A673 (cell line): ENCODE data around the gene SNED1. TPM values are rescaled to one million over a fixed set of nuclear protein-coding genes. Genes with fewer than 3 reads are reported as not detected.

Experiments
- BruUV-seq: library from RNA; stranded (reverse); fragments of 400-500 nt; replicated peaks from 2 replicates; lab custom pipeline; 2021; lab: Mats Ljungman, UMichigan
- CTCF ChIA-PET: fragments of 300-600 bp; sonication (Branson Sonifier 250); formaldehyde crosslinking; loops from one replicate; lab custom pipeline; 2022; ENCODE audit warnings: antibody characterized with exemption; lab: Charles Lee
- POLR2A ChIA-PET: fragments of 300-600 bp; sonication (Branson Sonifier 250); formaldehyde crosslinking; loops from one replicate; lab custom pipeline; 2022; ENCODE audit warnings: antibody characterized with exemption; ENCODE audit not compliant: low non-redundant PET; lab: Charles Lee
- DNase-seq: peaks from one replicate; pipeline ENCODE4 v3.0.0-alpha.2; 2015; ENCODE audit warnings: low spot score
- H3K27ac ChIP-seq: fragments of 200-600 bp; sonication (generic); 2 replicates; pipeline ENCODE4 v1.5.1; 2016; ENCODE audit warnings: mixed run types, low read depth, mild to moderate bottlenecking, mixed read lengths, antibody characterized with exemption, low read length; ENCODE audit not compliant: poor library complexity, severe bottlenecking
- H3K27me3 ChIP-seq: fragments of 200-600 bp; sonication (generic); replicated peaks from 2 replicates; pipeline ENCODE4 v1.6.1; 2017; ENCODE audit warnings: mixed run types, low read depth, mild to moderate bottlenecking, mixed read lengths, antibody characterized with exemption, low read length; ENCODE audit not compliant: insufficient read depth, poor library complexity
- H3K36me3 ChIP-seq: fragments of 200-600 bp; sonication (generic); 2 replicates; pipeline ENCODE4 v1.6.1; 2016; ENCODE audit warnings: mixed run types, mild to moderate bottlenecking, mixed read lengths, antibody characterized with exemption, low read length; ENCODE audit not compliant: insufficient read depth, poor library complexity, severe bottlenecking
- H3K4me1 ChIP-seq: fragments of 200-600 bp; sonication (generic); 2 replicates; pipeline ENCODE4 v1.6.1; 2017; ENCODE audit warnings: mixed run types, mild to moderate bottlenecking, mixed read lengths, antibody characterized with exemption, low read length; ENCODE audit not compliant: insufficient read depth, poor library complexity, severe bottlenecking
- H3K4me3 ChIP-seq: fragments of 200-600 bp; sonication (generic); 2 replicates; pipeline ENCODE4 v1.5.1; 2016; ENCODE audit warnings: low read depth, mixed run types, mild to moderate bottlenecking, mixed read lengths, low read length; ENCODE audit not compliant: poor library complexity, severe bottlenecking
- H3K9me3 ChIP-seq: fragments of 200-600 bp; sonication (generic); 2 replicates; pipeline ENCODE4 v1.6.1; 2016; ENCODE audit warnings: mixed run types, low read depth, mild to moderate bottlenecking, mixed read lengths, antibody characterized with exemption, low read length; ENCODE audit not compliant: poor library complexity, severe bottlenecking
- CTCF ChIP-seq: fragments of 300-800, 200-600 bp; sonication (generic); conservative IDR thresholded peaks from 2 replicates; pipeline ENCODE4 v1.5.1; 2017; ENCODE audit warnings: low read depth, mild to moderate bottlenecking, antibody characterized with exemption, low read length, moderate library complexity, mixed read lengths
- EZH2 ChIP-seq: fragments of 200-600 bp; sonication (generic); IDR thresholded peaks from 2 replicates; pipeline ENCODE4 v1.6.1; 2017; ENCODE audit warnings: borderline replicate concordance, low read depth, mild to moderate bottlenecking, mixed read lengths, antibody characterized with exemption, low read length; ENCODE audit not compliant: poor library complexity, severe bottlenecking
- intact Hi-C: fragments of 100-400 bp; cut with micrococcal nuclease; formaldehyde crosslinking; loops from one replicate; pipeline ENCODE4 v1.10.0; 2022; ENCODE audit not compliant: unreplicated experiment
- total RNA-seq: library from RNA; stranded (reverse); gene quantifications from 2 replicates; pipeline ENCODE4 v1.2.3, GENCODE V29; 2021

SNED1 gene
- total RNA-seq, 1 experiment from 2014 or later: 3.0 TPM

DNA sequence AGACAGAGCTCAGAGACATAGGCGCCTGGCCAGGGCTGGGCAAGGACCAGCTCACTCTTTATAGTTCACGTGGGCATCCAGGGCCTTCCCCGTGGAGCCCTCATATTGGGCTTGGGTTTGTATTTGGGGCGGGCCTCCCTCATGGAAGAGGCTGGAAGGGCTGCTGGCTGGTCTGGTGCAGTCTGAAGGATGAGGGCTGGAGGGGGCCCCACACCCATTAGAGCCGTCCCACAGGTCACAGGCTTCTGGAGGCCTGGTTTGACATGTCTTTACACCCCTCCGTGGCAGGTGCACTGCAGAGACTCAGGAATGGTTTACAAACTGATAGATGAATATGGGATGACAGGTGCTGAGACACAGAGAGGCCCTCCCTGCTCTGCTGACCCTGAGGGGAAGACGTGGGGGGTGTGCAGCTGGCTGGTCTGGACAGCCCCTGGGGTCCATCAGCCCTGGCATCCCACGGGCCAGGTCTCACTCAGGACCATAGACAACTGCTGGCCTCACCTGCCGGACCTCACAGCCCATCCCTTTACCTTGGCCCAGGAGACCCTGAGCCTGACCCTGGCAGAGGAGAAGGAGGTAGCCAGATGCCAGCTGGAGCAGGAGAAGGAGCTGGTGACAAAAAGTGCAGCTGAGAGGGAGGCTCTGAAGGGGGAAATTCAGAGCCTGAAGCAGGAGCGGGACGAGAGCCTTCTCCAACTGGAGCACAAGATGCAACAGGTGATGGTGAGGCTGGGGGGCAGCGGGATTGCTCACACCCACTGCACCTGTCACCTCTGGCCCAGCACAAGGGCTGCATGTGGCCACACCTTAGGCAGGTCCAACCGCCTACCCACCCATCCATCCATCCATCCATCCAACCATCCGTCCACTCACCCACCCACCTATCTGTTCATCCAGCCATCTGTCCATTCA lies 48.4 kb upstream of the SNED1 start:
- POLR2A ChIA-PET: no interaction called here

DNA sequence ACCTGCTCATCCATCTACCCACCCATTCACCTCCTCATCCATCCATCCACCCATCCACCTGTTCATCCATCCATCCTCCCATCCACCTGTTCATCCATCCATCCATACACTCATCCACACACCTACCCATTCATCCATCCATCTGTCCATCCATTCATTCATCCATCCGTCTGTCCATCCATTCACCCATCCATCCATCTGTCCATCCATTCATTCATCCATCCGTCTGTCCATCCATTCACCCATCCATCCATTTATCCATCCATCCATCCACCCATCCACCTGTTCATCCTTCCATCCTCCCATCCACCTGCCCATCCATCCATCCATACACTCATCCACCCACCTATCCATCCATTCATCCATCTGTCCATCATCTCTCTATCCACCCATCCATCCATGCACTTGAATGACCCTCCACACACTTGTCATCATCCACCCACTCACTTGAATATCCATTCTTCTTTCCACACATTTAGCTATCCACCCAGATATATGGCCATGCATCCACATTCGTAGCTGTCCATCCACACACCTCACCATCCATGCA lies 47.3 kb upstream of the SNED1 start:
- Histone ChIP-seq H3K27me3 (no peaks in the 10 kb centered on the region), H3K4me3 (no peak overlapping the region), H3K27ac (no peak overlapping the region), H3K36me3 (no peaks in the 10 kb centered on the region), H3K4me1 (no peaks in the 10 kb centered on the region), H3K9me3 (no peaks in the 10 kb centered on the region)
- ChIA-PET POLR2A (no interaction called here), CTCF (no interaction called here)
- intact Hi-C loops: no loop called here
- no peak for DNase-seq
- no peak for TF ChIP-seq CTCF
- no peak for TF ChIP-seq EZH2
- no TSS peak for BruUV-seq

More for the DNA sequence above, 48.4 kb upstream of the SNED1 start:
- Histone ChIP-seq H3K4me1 (no peaks in the 10 kb centered on the region), H3K36me3 (no peaks in the 10 kb centered on the region), H3K4me3 (no peak overlapping the region), H3K27me3 (no peaks in the 10 kb centered on the region), H3K9me3 (no peaks in the 10 kb centered on the region), H3K27ac (no peak overlapping the region)
- no peak for TF ChIP-seq EZH2
- TF ChIP-seq CTCF: no peak
- no TSS peak for BruUV-seq
- CTCF ChIA-PET: no interaction called here
- intact Hi-C loops: no loop called here
- DNase-seq: no peak

GRCh38 chr2:240952496-240953246 lies 45.7 kb upstream of the SNED1 start:
- DNase-seq: no peak
- POLR2A ChIA-PET: no interaction called here
- no peaks in the 10 kb centered on the region for H3K27me3 ChIP-seq
- no TSS peak for BruUV-seq
- H3K36me3 ChIP-seq: no peaks in the 10 kb centered on the region
- intact Hi-C loops: no loop called here
- peaks cover 2% of the 10 kb centered on the region for H3K4me1 ChIP-seq
- H3K4me3 ChIP-seq: no peak overlapping the region
- CTCF ChIA-PET: no interaction called here
- H3K27ac ChIP-seq: no peak overlapping the region
- no peaks in the 10 kb centered on the region for H3K9me3 ChIP-seq
- no peak for TF ChIP-seq EZH2
- TF ChIP-seq CTCF: no peak
